K562 (cell line): Measurements from ENCODE around the gene EIF4E. TPM values are rescaled to one million over a fixed set of nuclear protein-coding genes. Genes with fewer than 3 reads are reported as not detected.

ENCODE experiments used
- ATAC-seq: fragments of 200-7000 bp; cut with Tn5 transposase; 3 replicates; pipeline ENCODE4 v1.9.1; 2020; ENCODE audit warnings: moderate library complexity
- BruUV-seq: library from RNA; stranded (reverse); fragments of 400-500 nt; replicated peaks from 2 replicates; lab custom pipeline; 2021; lab: Mats Ljungman, UMichigan
- CTCF ChIA-PET: fragments of 300-600 bp; formaldehyde crosslinking; extraction: SDS; loops from one replicate; lab custom pipeline; 2021; ENCODE audit warnings: low intra/inter-chr PET ratio; lab: Yijun Ruan, JAX
- POLR2A ChIA-PET: fragments of 300-600, 350-650 bp; sonication (Branson Sonifier 250); formaldehyde crosslinking; extraction: SDS; loops from one replicate; lab custom pipeline; 2021; ENCODE audit warnings: antibody characterized with exemption, inconsistent platforms; lab: Yijun Ruan, JAX
- DNase-seq, 4 experiments: peaks; one replicate each; pipeline versions ENCODE4 v3.0.0 to v3.0.0-alpha.2; 2011 to 2018; ENCODE audit warnings: low spot score in 3 of 4, mixed read lengths in 3 of 4; ENCODE audit errors: extremely low read depth in 1 of 4
- FAIRE-seq: peaks from 2 replicates; lab custom pipeline; 2011; peaks lifted over from hg19 to GRCh38; lab: Jason Lieb, UNC
- H2AFZ ChIP-seq: 2 replicates; pipeline ENCODE4 v1.6.0; 2011; ENCODE audit warnings: low read depth, low read length, control low read depth, inconsistent platforms
- H3K27ac ChIP-seq: fragments of 200-600 bp; 3 replicates; pipeline ENCODE4 v1.8.0; 2011; ENCODE audit warnings: low read depth, mild to moderate bottlenecking, control low read depth, inconsistent platforms, low read length, moderate library complexity, mixed read lengths; ENCODE audit errors: extremely low read depth
- H3K27me3 ChIP-seq, 2 experiments: fragments of 300-600 bp in 1 of 2; 2 replicates in 1 of 2; 3 replicates in 1 of 2; pipeline versions ENCODE4 v1.6.0 to v1.8.0; 2011; ENCODE audit warnings: inconsistent platforms in 2 of 2, low read length in 2 of 2, mild to moderate bottlenecking in 1 of 2, mixed read lengths in 1 of 2, moderate library complexity in 1 of 2; ENCODE audit not compliant: control insufficient read depth in 2 of 2, insufficient read depth in 2 of 2
- H3K36me3 ChIP-seq: fragments of 300-600 bp; 3 replicates; pipeline ENCODE4 v1.8.0; 2011; ENCODE audit warnings: mild to moderate bottlenecking, low read length, inconsistent platforms; ENCODE audit not compliant: control insufficient read depth, insufficient read depth
- H3K4me1 ChIP-seq, 2 experiments: fragments of 200-600 bp in 1 of 2; replicated peaks in 1 of 2; 2 replicates in 1 of 2; 3 replicates in 1 of 2; pipeline versions ENCODE4 v1.5.1 to v1.8.0; 2011; ENCODE audit warnings: inconsistent platforms in 2 of 2, low read length in 2 of 2, mild to moderate bottlenecking in 1 of 2, mixed read lengths in 1 of 2, moderate library complexity in 1 of 2; ENCODE audit not compliant: control insufficient read depth in 2 of 2, insufficient read depth in 2 of 2
- H3K4me2 ChIP-seq: 2 replicates; pipeline ENCODE4 v1.6.1; 2011; ENCODE audit warnings: low read length, control low read depth, inconsistent platforms, mixed read lengths; ENCODE audit not compliant: insufficient read depth
- H3K4me3 ChIP-seq: fragments of 200-600 bp; sonication (generic), shearing (Covaris generic); 2 replicates; pipeline ENCODE4 v1.5.1; 2016; ENCODE audit warnings: control low read depth, inconsistent platforms
- H3K79me2 ChIP-seq: fragments of 200-600 bp; 3 replicates; pipeline ENCODE4 v1.8.0; 2011; ENCODE audit warnings: low read length, inconsistent platforms; ENCODE audit not compliant: control insufficient read depth, insufficient read depth
- H3K9ac ChIP-seq, 2 experiments: 2 replicates each; pipeline versions ENCODE4 v1.6.0 to v1.6.1; 2011; ENCODE audit warnings: low read depth in 2 of 2, low read length in 2 of 2, control low read depth in 1 of 2, inconsistent platforms in 1 of 2, mild to moderate bottlenecking in 1 of 2, mixed read lengths in 1 of 2; ENCODE audit not compliant: insufficient read depth in 1 of 2
- H3K9me1 ChIP-seq: one replicate; pipeline ENCODE4 v1.6.0; 2011; ENCODE audit warnings: inconsistent platforms, mild to moderate bottlenecking, low read length, moderate library complexity; ENCODE audit not compliant: control insufficient read depth, insufficient read depth
- H3K9me3 ChIP-seq: replicated peaks from 2 replicates; pipeline ENCODE4 v1.5.1; 2011; ENCODE audit warnings: low read depth, low read length, inconsistent platforms; ENCODE audit not compliant: control insufficient read depth, insufficient read depth
- H4K20me1 ChIP-seq: replicated peaks from 2 replicates; pipeline ENCODE4 v1.6.1; 2011; ENCODE audit warnings: low read length, inconsistent platforms, mixed read lengths; ENCODE audit not compliant: control insufficient read depth, insufficient read depth
- CEBPB ChIP-seq: fragments of 450-650 bp; IDR thresholded peaks from 2 replicates; pipeline ENCODE4 v1.6.1; 2016; ENCODE audit warnings: missing genetic modification characterization, missing compliant biosample characterization
- IRF2 ChIP-seq: sonication (generic); formaldehyde crosslinking; IDR thresholded peaks from 2 replicates; pipeline ENCODE4 v1.8.1; 2022; ENCODE audit warnings: mild to moderate bottlenecking, missing genetic modification reagents
- MTA2 ChIP-seq: fragments of 450-650 bp; IDR thresholded peaks from 2 replicates; pipeline ENCODE4 v1.6.1; 2016; ENCODE audit warnings: low read depth
- POLR2A ChIP-seq: fragments of 450-650 bp; conservative IDR thresholded peaks from 2 replicates; pipeline ENCODE4 v1.6.1; 2016
- RBM25 ChIP-seq: fragments of 200-400 bp; formaldehyde crosslinking; IDR thresholded peaks from 2 replicates; pipeline ENCODE4 v1.6.1; 2018; ENCODE audit warnings: low read length, low read depth, moderate library complexity; ENCODE audit not compliant: severe bottlenecking
- ZNF347 ChIP-seq: fragments of 450-650 bp; formaldehyde crosslinking; IDR thresholded peaks from 2 replicates; pipeline ENCODE4 v1.4.0; 2020; ENCODE audit warnings: low read depth, mild to moderate bottlenecking, moderate library complexity
- WGBS: fragments of 100-300 bp; shearing (Covaris generic); methylation state at CpG from one replicate; pipeline ENCODE4 v1.1.6; 2016; ENCODE audit warnings: low coverage, mixed read lengths; ENCODE audit not compliant: insufficient coverage; ENCODE audit errors: missing lambda C conversion rate; 5-methylcytosine and 5-hydroxymethylcytosine counted together
- in situ Hi-C: fragments of 300-500 bp; cut with MboI; formaldehyde crosslinking; loops from 4 replicates; pipeline ENCODE4 v1.15.0; 2018; ENCODE audit warnings: inconsistent platforms, mixed read lengths
- intact Hi-C: fragments of 100-400 bp; cut with micrococcal nuclease; formaldehyde crosslinking; loops from 2 replicates; pipeline ENCODE4 v1.14.2; 2022
- polyA plus RNA-seq, 8 experiments: library from polyadenylated mRNA; depleted of rRNA in 4 of 8; stranded (reverse) in 5 of 8; unstranded in 3 of 8; fragments of >200 nt; fragmentation: Nextera tagmentation in 2 of 8; fragmentation: Illumina TruSeq in 1 of 8; extraction: Ambion mirVana in 2 of 8; extraction: Trizol in 1 of 8; gene quantifications; 2 replicates each; pipeline versions ENCODE4 v1.2.1 to v1.2.3, GENCODE V29; 2011 to 2014; ENCODE audit warnings: inconsistent platforms in 1 of 8, missing spikeins in 1 of 8
- total RNA-seq, 7 experiments: library from RNA; depleted of rRNA in 6 of 7; stranded (reverse); fragments of >200 nt in 6 of 7; fragmentation: Illumina TruSeq in 2 of 7; extraction: Trizol in 2 of 7; gene quantifications; 2 replicates each; pipeline versions ENCODE4 v1.2.1 to v1.2.3, GENCODE V29; 2011 to 2021; ENCODE audit warnings: low replicate concordance in 1 of 7
- TF ChIP-seq, protein P1 (sequence below): fragments of 150-350 bp; conservative IDR thresholded peaks from 2 replicates; pipeline ENCODE4 v1.6.1; 2014; ENCODE audit warnings: low read length
- TF ChIP-seq, protein P2 (sequence below), 2 experiments: fragments of 250-450 bp in 1 of 2; fragments of 450-650 bp in 1 of 2; sonication (Bioruptor Pico) in 1 of 2; IDR thresholded peaks; 2 replicates each; pipeline versions ENCODE4 v1.6.1 to v1.8.0; 2016 to 2021; ENCODE audit warnings: mild to moderate bottlenecking in 2 of 2, moderate library complexity in 2 of 2, missing compliant biosample characterization in 1 of 2, missing genetic modification characterization in 1 of 2
- TF ChIP-seq, protein P3 (sequence below): fragments of 450-650 bp; IDR thresholded peaks from 2 replicates; pipeline ENCODE4 v1.6.1; 2016; ENCODE audit warnings: borderline replicate concordance
- TF ChIP-seq, protein P4 (sequence below): fragments of 250-450 bp; sonication (Bioruptor Pico); IDR thresholded peaks from 2 replicates; pipeline ENCODE4 v1.5.0; 2021; ENCODE audit warnings: mild to moderate bottlenecking, moderate library complexity

EIF4E gene
- total and polyA plus RNA-seq, 9 of the 15 experiments (the other 6 are each of a cell fraction or from before 2014, with no cell fraction given): 164 to 489 (median 179) TPM

DNA sequence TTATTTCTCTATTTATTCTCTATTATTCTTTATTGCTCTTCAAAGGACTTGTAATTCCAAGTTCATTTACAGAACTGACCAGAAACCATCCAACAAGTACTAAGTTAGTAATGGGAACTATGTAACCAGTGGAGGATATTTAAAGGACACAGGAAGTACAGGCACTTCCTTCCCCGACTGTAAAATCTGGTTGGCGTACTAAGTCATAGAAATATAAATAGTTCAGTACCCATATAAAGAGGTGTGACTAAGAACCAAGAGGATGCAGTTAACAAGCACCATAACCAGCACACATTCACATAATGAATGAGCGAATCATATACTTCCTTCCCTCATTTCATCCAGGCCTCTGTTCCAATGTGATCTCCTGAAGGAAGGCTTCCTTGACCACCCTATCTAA, 3.6 kb upstream of the EIF4E start:
- intact Hi-C loops: loop anchor here (5.0 to 10.0 kb wide), 2 partner anchors 125 to 532 kb away; no protein-coding TSS in a partner anchor
- no peak overlapping the region for H3K27ac ChIP-seq
- TF ChIP-seq, protein P1, sequence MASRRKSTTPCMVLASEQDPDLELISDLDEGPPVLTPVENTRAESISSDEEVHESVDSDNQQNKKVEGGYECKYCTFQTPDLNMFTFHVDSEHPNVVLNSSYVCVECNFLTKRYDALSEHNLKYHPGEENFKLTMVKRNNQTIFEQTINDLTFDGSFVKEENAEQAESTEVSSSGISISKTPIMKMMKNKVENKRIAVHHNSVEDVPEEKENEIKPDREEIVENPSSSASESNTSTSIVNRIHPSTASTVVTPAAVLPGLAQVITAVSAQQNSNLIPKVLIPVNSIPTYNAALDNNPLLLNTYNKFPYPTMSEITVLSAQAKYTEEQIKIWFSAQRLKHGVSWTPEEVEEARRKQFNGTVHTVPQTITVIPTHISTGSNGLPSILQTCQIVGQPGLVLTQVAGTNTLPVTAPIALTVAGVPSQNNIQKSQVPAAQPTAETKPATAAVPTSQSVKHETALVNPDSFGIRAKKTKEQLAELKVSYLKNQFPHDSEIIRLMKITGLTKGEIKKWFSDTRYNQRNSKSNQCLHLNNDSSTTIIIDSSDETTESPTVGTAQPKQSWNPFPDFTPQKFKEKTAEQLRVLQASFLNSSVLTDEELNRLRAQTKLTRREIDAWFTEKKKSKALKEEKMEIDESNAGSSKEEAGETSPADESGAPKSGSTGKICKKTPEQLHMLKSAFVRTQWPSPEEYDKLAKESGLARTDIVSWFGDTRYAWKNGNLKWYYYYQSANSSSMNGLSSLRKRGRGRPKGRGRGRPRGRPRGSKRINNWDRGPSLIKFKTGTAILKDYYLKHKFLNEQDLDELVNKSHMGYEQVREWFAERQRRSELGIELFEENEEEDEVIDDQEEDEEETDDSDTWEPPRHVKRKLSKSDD: no peak
- TF ChIP-seq, protein P2, sequence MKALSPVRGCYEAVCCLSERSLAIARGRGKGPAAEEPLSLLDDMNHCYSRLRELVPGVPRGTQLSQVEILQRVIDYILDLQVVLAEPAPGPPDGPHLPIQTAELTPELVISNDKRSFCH (CRISPR knock-in tag; IDR thresholded peaks at IDR 0.05): no peak
- TF ChIP-seq, protein P2 (tag; IDR thresholded peaks at IDR 0.05): no peak
- TF ChIP-seq, protein P3, sequence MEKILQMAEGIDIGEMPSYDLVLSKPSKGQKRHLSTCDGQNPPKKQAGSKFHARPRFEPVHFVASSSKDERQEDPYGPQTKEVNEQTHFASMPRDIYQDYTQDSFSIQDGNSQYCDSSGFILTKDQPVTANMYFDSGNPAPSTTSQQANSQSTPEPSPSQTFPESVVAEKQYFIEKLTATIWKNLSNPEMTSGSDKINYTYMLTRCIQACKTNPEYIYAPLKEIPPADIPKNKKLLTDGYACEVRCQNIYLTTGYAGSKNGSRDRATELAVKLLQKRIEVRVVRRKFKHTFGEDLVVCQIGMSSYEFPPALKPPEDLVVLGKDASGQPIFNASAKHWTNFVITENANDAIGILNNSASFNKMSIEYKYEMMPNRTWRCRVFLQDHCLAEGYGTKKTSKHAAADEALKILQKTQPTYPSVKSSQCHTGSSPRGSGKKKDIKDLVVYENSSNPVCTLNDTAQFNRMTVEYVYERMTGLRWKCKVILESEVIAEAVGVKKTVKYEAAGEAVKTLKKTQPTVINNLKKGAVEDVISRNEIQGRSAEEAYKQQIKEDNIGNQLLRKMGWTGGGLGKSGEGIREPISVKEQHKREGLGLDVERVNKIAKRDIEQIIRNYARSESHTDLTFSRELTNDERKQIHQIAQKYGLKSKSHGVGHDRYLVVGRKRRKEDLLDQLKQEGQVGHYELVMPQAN: no peak
- TF ChIP-seq POLR2A (no peak), RBM25 (no peak), CEBPB (no peak), MTA2 (no peak), IRF2 (CRISPR knock-in tag) (no peak), ZNF347 (CRISPR knock-in tag) (no peak)
- TF ChIP-seq, protein P4, sequence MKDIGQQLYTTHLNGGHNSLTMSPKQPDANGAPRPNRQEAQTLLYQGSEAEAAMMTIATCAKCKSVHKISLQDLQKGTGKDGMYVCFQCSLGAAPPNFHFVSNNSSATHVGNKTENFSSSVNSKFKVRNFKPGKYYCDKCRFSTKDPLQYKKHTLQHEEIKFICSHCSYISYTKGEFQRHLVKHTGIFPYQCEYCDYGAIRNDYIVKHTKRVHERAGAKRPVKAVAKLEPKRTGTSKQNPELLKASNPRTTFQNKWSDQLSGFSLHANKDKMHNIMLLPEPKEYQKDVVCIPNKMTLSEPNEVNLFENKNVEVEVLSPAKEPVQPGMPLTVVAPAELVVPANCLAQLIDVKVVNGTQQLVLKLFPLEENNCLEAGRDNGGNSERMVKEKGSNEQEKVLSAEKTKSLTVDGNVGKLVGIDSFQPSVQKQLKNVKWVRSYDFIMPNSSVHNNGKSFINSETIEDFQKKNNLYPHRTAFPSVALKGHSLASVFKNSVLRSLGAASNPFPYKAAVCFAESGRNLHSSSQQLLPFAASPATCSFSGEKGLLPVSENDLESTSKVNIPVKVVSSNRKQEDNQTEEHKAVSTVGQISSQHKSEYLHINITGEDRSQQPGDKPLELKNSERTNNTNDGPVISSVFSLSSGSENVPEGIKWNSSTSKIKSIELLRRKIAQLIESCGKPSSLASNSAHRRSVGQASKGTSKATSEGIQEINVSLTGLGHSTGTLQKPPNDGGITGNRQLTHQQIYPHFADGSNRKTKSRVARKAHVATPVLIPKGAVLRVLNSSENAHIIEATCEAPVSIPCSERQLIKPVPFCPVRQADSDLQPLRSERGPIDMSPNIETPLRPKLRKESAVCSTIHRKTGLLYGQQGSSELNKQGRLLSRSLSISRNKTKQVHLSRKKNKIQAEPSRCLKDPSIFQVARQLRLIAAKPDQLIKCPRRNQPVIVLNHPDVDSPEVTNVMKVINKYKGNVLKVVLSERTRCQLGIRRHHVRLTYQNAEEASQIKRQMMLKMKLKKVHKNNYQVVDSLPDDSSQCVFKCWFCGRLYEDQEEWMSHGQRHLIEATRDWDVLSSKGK: no peak
- H3K4me3 ChIP-seq: no peak overlapping the region
- BruUV-seq: no TSS peak
- peaks cover 6% of the 10 kb centered on the region; the same call in 1 of the 2 replicates for H4K20me1 ChIP-seq
- ChIA-PET POLR2A (no interaction called here), CTCF (no interaction called here)
- no peaks in the 10 kb centered on the region for H3K9me3 ChIP-seq
- no peak for DNase-seq
- no peak overlapping the region for H3K4me2 ChIP-seq
- no peaks in the 10 kb centered on the region; the same call in 2 of the 3 replicates for H3K36me3 ChIP-seq
- peaks cover 4 to 7% of the 10 kb centered on the region in 2 experiments; a peak in 4 of 5 replicates for H3K4me1 ChIP-seq
- ATAC-seq: no peak
- H3K79me2 ChIP-seq: peaks cover 27% of the 10 kb centered on the region
- no peaks in the 10 kb centered on the region for H3K27me3 ChIP-seq
- no peak for FAIRE-seq
- H2AFZ ChIP-seq: no peak overlapping the region
- in situ Hi-C loops: no loop called here
- 81% methylated on average over 3 of the region's 3 CpGs for WGBS
- no peaks in the 10 kb centered on the region for H3K9me1 ChIP-seq
- no peak overlapping the region for H3K9ac ChIP-seq
